ENCODE data around the gene CATSPERD. TPM values are rescaled to one million over a fixed set of nuclear protein-coding genes. Genes with fewer than 3 reads are reported as not detected.

CATSPERD gene
- total RNA-seq, 1 experiment from 2014 or later = not detected

DNA sequence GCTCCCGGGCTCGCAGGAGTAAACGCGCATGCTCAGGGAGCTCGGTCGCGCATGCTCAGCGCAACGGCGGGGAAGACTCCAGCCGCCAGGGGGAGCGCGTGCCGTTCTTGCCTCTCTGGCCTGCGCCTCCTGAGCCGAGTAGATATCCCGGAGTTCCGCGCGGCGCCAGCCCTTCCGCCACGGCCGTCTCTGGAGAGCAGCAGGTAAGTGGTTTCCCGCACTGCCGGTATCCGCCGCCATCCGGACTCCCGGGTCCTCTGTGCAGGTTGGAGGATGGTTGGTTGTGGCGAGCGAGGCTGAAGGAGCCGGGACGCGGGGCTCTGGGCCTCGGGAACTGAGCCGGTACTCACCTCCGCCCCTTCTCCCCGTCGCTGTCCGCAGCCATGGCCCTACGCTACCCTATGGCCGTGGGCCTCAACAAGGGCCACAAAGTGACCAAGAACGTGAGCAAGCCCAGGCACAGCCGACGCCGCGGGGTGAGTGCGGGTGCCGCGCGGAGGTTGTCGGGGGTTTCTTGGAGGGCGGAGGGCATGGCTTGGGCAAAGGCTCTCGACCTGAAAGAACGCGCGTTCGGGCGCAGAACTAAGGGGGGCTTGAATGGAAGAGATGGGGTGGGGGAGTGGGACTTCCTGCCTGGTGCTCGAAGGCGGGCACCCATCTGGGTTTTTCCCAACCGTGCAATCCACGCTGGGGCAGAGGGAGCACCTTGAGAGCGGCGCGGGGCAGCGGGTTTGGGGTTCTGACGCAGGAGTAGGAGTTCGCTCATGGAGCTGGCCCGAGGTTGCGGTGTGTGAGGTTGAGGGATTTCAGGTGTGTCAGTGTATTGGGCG, 30.1 kb upstream of the CATSPERD start, which contains the start of gene RPL36:
TSS of gene RPL36 (plus strand) at position 171 of the 830 bp plus-strand sequence. CDS start at position 384, 213 bp downstream.
- Histone ChIP-seq H3K36me3 (ENCODE audit: low read depth) (0 out of 2 replicates have a peak, but pooled peaks cover 9% of the 10 kb centered on the region), H2AFZ (peak within 1 kb of the TSS; percentile 84), H3K27me3 (ENCODE audit: insufficient read depth, low read depth) (no peaks in the 10 kb centered on the region), H3K79me2 (ENCODE audit: low read depth) (peaks cover 37% of the 10 kb centered on the region), H4K20me1 (ENCODE audit: insufficient read depth) (peaks cover 36% of the 10 kb centered on the region), H3K27ac (peak within 1 kb of the TSS; percentile 94), H3K4me1 (replicated peaks; ENCODE audit: insufficient read depth) (no peaks in the 10 kb centered on the region), H3K4me2 (peak within 1 kb of the TSS; percentile 76), H3F3A (ENCODE audit: insufficient read depth, low read depth) (peaks cover 34% of the 10 kb centered on the region), H3K4me3 (peak within 1 kb of the TSS; percentile 90), H3K9me2 (ENCODE audit: insufficient read depth) (no peaks in the 10 kb centered on the region), H3K9me3 (ENCODE audit: insufficient read depth, low read depth) (no peaks in the 10 kb centered on the region)
- BruUV-seq (replicated peaks) = TSS peak; percentile 73
- intact Hi-C loops (cut with micrococcal nuclease; ENCODE audit: unreplicated experiment) = no loop called here
- POLR2A ChIA-PET (ENCODE audit: unreplicated experiment) = interaction anchor here (0.6 to 0.7 kb wide), 3 partner anchors 11 to 30 kb away, joined by 3 to 4 read pairs (median 3); partner anchors contain the start of genes CATSPERD and LONP1
- DNase-seq = peak; percentile 80 to 96
- CTCF ChIA-PET = interaction anchor here (0.5 to 1.0 kb wide), 4 partner anchors 69 to 949 kb away, joined by 3 to 5 read pairs (median 3); no protein-coding TSS in a partner anchor
- TF ChIP-seq EZH2 (IDR thresholded peaks at IDR 0.05; ENCODE audit: low read depth) = no peak
- TF ChIP-seq, protein P1, sequence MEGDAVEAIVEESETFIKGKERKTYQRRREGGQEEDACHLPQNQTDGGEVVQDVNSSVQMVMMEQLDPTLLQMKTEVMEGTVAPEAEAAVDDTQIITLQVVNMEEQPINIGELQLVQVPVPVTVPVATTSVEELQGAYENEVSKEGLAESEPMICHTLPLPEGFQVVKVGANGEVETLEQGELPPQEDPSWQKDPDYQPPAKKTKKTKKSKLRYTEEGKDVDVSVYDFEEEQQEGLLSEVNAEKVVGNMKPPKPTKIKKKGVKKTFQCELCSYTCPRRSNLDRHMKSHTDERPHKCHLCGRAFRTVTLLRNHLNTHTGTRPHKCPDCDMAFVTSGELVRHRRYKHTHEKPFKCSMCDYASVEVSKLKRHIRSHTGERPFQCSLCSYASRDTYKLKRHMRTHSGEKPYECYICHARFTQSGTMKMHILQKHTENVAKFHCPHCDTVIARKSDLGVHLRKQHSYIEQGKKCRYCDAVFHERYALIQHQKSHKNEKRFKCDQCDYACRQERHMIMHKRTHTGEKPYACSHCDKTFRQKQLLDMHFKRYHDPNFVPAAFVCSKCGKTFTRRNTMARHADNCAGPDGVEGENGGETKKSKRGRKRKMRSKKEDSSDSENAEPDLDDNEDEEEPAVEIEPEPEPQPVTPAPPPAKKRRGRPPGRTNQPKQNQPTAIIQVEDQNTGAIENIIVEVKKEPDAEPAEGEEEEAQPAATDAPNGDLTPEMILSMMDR (conservative IDR thresholded peaks at IDR 0.05) = peak; percentile 79

DNA sequence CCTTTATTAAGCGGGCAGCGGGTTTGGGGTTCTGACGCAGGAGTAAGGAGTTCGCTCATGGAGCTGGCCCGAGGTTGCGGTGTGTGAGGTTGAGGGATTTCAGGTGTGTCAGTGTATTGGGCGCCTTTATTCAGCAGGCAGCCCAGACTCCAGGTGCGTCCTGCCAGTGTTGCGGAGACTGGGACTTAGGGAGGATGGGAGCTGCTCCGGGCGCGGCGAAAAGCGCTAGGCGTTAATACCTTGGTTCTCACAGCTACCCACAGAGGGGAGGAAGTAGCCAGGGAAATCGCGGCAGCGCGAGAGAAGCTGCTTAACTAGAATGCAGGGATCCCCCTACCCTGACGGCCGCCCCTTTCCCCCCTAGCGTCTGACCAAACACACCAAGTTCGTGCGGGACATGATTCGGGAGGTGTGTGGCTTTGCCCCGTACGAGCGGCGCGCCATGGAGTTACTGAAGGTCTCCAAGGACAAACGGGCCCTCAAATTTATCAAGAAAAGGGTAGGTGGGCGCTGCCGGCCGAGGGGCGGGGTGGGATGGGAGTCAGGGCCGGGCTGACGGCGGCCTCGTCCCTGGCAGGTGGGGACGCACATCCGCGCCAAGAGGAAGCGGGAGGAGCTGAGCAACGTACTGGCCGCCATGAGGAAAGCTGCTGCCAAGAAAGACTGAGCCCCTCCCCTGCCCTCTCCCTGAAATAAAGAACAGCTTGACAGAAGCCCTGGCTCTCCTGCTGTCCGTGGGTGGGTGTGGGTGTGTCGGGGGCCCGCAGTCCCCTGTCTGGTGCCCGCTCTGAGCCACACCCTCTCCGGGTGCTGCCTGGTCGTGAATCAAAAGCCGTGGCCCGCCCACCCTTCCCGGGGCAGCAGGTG, 29.2 kb upstream of the CATSPERD start:
- Histone ChIP-seq H3K27ac (peak overlapping the region; percentile 94), H3K4me1 (replicated peaks; ENCODE audit: insufficient read depth) (no peaks in the 10 kb centered on the region), H3K27me3 (ENCODE audit: insufficient read depth, low read depth) (no peaks in the 10 kb centered on the region), H3K9me3 (ENCODE audit: insufficient read depth, low read depth) (no peaks in the 10 kb centered on the region), H3F3A (ENCODE audit: insufficient read depth, low read depth) (peaks cover 34% of the 10 kb centered on the region), H2AFZ (no peak overlapping the region), H4K20me1 (ENCODE audit: insufficient read depth) (peaks cover 37% of the 10 kb centered on the region), H3K4me2 (peak overlapping the region; percentile 71), H3K4me3 (peak overlapping the region; percentile 90), H3K9me2 (ENCODE audit: insufficient read depth) (no peaks in the 10 kb centered on the region), H3K36me3 (ENCODE audit: low read depth) (0 out of 2 replicates have a peak, but pooled peaks cover 9% of the 10 kb centered on the region), H3K79me2 (ENCODE audit: low read depth) (peaks cover 37% of the 10 kb centered on the region)
- POLR2A ChIA-PET (ENCODE audit: unreplicated experiment) = no interaction called here
- no TSS peak for BruUV-seq (replicated peaks)
- DNase-seq = peak in 1 of 2 experiments; percentile 47
- intact Hi-C loops (cut with micrococcal nuclease; ENCODE audit: unreplicated experiment) = no loop called here
- CTCF ChIA-PET = interaction anchor here (0.6 kb wide), 1 partner anchor 112 kb away, joined by 5 read pairs; no protein-coding TSS in a partner anchor
- TF ChIP-seq EZH2 (IDR thresholded peaks at IDR 0.05; ENCODE audit: low read depth) = no peak
- TF ChIP-seq, protein P1 (conservative IDR thresholded peaks at IDR 0.05) = no peak
